GM12891 (cell line): ENCODE data around the gene MED4.

Source experiments
- POLR2A ChIP-seq: IDR thresholded peaks from 2 replicates; pipeline ENCODE4 v1.6.1; 2011; ENCODE audit warnings: low read depth, low read length, control low read depth
- POLR2AphosphoS5 ChIP-seq: IDR thresholded peaks from 2 replicates; pipeline ENCODE4 v1.6.1; 2011; ENCODE audit warnings: low read depth, low read length, control low read depth
- POU2F2 ChIP-seq: IDR thresholded peaks from 2 replicates; pipeline ENCODE4 v1.6.1; 2011; ENCODE audit warnings: low read depth, mild to moderate bottlenecking, control low read depth, low read length, moderate library complexity
- TAF1 ChIP-seq: IDR thresholded peaks from 2 replicates; pipeline ENCODE4 v1.6.1; 2011; ENCODE audit warnings: low read depth, low read length, control low read depth

- TF ChIP-seq POLR2AphosphoS5 (no peak), POLR2A (no peak), TAF1 (no peak), POU2F2 (no peak)
Observed at GRCh38 chr13:48055712-48056111, 39.2 kb downstream of the MED4 start.
